DOHH2 (cell line): ENCODE results near the gene CNGB1.

Experiments
- H3F3A ChIP-seq: fragments of 200-600 bp; sonication (generic), shearing (Covaris generic); 2 replicates; pipeline ENCODE4 v1.6.0; 2016; ENCODE audit warnings: antibody characterized with exemption, mild to moderate bottlenecking; ENCODE audit not compliant: control insufficient read depth, insufficient read depth
- H3K27ac ChIP-seq: fragments of 200-600 bp; sonication (generic); 2 replicates; pipeline ENCODE4 v1.5.1; 2014; ENCODE audit warnings: low read depth, mild to moderate bottlenecking, low read length, moderate library complexity
- H3K27me3 ChIP-seq: fragments of 200-600 bp; sonication (generic); 2 replicates; pipeline ENCODE4 v1.6.1; 2014; ENCODE audit warnings: mild to moderate bottlenecking, low read length, mixed read lengths; ENCODE audit not compliant: control insufficient read depth
- H3K36me3 ChIP-seq: fragments of 200-600 bp; sonication (generic); 2 replicates; pipeline ENCODE4 v1.6.1; 2014; ENCODE audit warnings: mild to moderate bottlenecking, low read length, moderate library complexity, mixed read lengths; ENCODE audit not compliant: control insufficient read depth
- H3K4me1 ChIP-seq: fragments of 200-600 bp; sonication (generic); 2 replicates; pipeline ENCODE4 v1.6.1; 2014; ENCODE audit warnings: mild to moderate bottlenecking, low read length, mixed read lengths; ENCODE audit not compliant: control insufficient read depth
- H3K4me2 ChIP-seq: fragments of 200-600 bp; sonication (generic); 2 replicates; pipeline ENCODE4 v1.6.0; 2014; ENCODE audit warnings: mild to moderate bottlenecking, low read length, moderate library complexity
- H3K4me3 ChIP-seq: fragments of 200-600 bp; sonication (generic); 2 replicates; pipeline ENCODE4 v1.5.1; 2014; ENCODE audit warnings: mild to moderate bottlenecking, low read length, mixed read lengths
- H3K79me2 ChIP-seq: fragments of 200-600 bp; sonication (generic); 2 replicates; pipeline ENCODE4 v1.6.1; 2014; ENCODE audit warnings: mild to moderate bottlenecking, low read length, mixed read lengths; ENCODE audit not compliant: control insufficient read depth
- H3K9me2 ChIP-seq: fragments of 200-600 bp; sonication (generic); replicated peaks from 2 replicates; pipeline ENCODE4 v1.6.1; 2014; ENCODE audit warnings: mild to moderate bottlenecking, low read length, mixed read lengths; ENCODE audit not compliant: control insufficient read depth
- H3K9me3 ChIP-seq: fragments of 200-600 bp; sonication (generic); 2 replicates; pipeline ENCODE4 v1.6.1; 2014; ENCODE audit warnings: antibody characterized with exemption, low read length, mixed read lengths; ENCODE audit not compliant: control insufficient read depth, insufficient read depth
- H4K20me1 ChIP-seq: fragments of 200-600 bp; sonication (generic); 2 replicates; pipeline ENCODE4 v1.6.0; 2014; ENCODE audit warnings: low read depth, mild to moderate bottlenecking, antibody characterized with exemption, low read length, moderate library complexity; ENCODE audit not compliant: control insufficient read depth, insufficient read depth
- EZH2phosphoT487 ChIP-seq: fragments of 200-600 bp; sonication (generic); IDR thresholded peaks from 2 replicates; pipeline ENCODE4 v1.6.1; 2017; ENCODE audit warnings: borderline replicate concordance, mild to moderate bottlenecking, antibody characterized with exemption, low read length, moderate library complexity, mixed read lengths
- TF ChIP-seq, protein P1 (sequence below): fragments of 200-600 bp; sonication (generic); IDR thresholded peaks from one replicate; pipeline ENCODE4 v1.5.1; 2014; ENCODE audit warnings: antibody characterized with exemption, mild to moderate bottlenecking, low read depth, low read length; ENCODE audit not compliant: poor library complexity, severe bottlenecking

The CNGB1 gene

DNA sequence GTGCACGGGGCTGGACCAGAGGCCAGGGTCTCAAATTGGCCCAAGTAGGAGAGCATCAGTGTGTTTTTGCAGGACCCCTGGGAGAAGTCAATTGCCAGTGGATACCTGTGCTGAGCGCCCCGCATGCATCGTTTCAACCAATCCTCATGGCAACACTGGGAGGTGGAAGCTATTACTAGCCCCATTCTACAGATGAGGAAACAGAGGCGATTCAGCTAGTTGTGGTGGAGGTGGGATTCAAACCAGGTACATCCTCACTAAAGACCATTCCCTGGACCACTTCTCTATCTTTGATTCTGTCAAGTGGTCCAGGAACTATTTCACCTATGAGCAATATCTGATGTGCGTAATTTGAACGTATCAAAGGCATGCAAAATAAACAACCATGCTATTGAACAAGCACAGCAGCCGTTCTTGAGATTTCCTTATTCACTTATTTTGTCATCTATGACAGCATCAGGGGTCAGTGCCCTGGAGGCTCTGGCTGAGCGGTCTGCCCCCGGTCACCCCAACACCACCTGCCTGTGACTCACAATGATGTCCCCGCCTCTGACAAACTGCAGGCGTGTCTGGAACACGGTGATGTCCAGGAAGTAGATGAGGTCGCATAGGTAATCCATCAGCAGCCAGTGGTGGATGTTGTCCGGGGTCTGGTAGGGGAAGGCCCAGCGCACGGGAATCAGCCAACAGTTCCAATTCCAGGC lies 54.0 kb downstream of the CNGB1 start:
- no peaks in the 10 kb centered on the region for H3K79me2 ChIP-seq
- H3K4me1 ChIP-seq: no peaks in the 10 kb centered on the region
- H3K27me3 ChIP-seq: no peaks in the 10 kb centered on the region; the same call in 1 of the 2 replicates
- H4K20me1 ChIP-seq: no peaks in the 10 kb centered on the region
- H3K4me2 ChIP-seq: no peak overlapping the region
- no peaks in the 10 kb centered on the region for H3F3A ChIP-seq
- H3K9me3 ChIP-seq: no peaks in the 10 kb centered on the region
- no peak overlapping the region for H3K27ac ChIP-seq
- no peaks in the 10 kb centered on the region for H3K36me3 ChIP-seq
- no peak overlapping the region for H3K4me3 ChIP-seq
- no peak for TF ChIP-seq EZH2phosphoT487
- TF ChIP-seq, protein P1, sequence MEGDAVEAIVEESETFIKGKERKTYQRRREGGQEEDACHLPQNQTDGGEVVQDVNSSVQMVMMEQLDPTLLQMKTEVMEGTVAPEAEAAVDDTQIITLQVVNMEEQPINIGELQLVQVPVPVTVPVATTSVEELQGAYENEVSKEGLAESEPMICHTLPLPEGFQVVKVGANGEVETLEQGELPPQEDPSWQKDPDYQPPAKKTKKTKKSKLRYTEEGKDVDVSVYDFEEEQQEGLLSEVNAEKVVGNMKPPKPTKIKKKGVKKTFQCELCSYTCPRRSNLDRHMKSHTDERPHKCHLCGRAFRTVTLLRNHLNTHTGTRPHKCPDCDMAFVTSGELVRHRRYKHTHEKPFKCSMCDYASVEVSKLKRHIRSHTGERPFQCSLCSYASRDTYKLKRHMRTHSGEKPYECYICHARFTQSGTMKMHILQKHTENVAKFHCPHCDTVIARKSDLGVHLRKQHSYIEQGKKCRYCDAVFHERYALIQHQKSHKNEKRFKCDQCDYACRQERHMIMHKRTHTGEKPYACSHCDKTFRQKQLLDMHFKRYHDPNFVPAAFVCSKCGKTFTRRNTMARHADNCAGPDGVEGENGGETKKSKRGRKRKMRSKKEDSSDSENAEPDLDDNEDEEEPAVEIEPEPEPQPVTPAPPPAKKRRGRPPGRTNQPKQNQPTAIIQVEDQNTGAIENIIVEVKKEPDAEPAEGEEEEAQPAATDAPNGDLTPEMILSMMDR: no peak
- no peaks in the 10 kb centered on the region for H3K9me2 ChIP-seq

DNA sequence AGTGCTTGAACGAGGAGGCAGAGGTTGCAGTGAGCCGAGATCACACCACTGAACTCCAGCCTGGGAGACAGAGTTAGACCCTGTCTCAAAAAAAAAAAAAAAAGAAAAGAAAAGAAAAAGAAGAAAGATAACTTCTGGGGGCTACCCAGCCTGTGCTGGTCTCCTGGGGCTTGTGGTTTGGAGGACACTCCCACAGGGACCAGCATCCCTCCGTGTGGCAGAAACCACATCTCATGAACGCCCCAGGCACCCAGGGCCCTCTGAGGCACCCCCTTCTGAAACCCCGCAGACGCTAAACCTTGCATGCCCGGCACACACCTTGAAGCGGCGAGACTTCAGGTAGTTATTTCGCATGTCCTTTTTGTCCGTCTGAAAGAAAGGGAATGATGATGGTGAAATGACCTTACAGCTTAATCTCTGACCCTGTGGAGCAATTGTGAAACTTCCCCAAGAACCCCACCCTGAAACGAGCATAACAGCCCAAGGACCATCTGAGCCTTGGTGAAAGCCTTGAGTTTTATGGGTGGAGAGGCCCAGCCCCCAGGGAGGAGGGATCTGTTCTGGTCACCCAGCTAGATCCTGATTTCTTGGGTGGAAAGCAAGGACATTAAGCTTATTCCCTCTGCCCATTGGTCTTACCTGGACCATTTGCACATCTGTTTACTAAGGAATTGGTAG lies 55.0 kb downstream of the CNGB1 start:
- H3K27ac ChIP-seq: no peak overlapping the region
- H3K36me3 ChIP-seq: no peaks in the 10 kb centered on the region
- H3K9me2 ChIP-seq: no peaks in the 10 kb centered on the region
- H3K9me3 ChIP-seq: no peaks in the 10 kb centered on the region
- no peaks in the 10 kb centered on the region for H3K79me2 ChIP-seq
- H3K27me3 ChIP-seq: no peaks in the 10 kb centered on the region; the same call in 1 of the 2 replicates
- H3K4me1 ChIP-seq: no peaks in the 10 kb centered on the region
- no peak overlapping the region for H3K4me3 ChIP-seq
- no peaks in the 10 kb centered on the region for H4K20me1 ChIP-seq
- no peak for TF ChIP-seq EZH2phosphoT487
- TF ChIP-seq, protein P1: no peak
- no peak overlapping the region for H3K4me2 ChIP-seq
- no peaks in the 10 kb centered on the region for H3F3A ChIP-seq

DNA sequence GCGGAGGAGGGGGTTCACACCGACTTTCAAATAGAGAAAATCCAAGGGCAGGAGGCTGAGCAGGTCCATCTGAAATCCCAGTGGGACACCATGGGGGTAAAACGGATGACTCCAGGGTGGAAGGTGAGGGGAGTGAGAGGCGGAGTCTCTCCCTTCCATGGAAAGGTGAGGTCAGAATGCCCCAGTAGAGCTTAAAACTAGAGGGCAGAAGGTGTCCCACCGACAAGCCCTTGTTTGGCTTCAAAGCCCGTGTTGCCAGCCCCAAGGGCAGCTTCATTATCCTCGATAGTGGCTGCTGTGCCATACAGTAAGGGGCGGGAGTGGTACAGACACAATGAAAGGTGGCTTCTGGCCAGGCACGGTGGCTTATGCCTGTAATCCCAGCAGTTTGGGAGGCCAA lies 55.7 kb downstream of the CNGB1 start:
- Histone ChIP-seq H3K9me2 (no peaks in the 10 kb centered on the region), H3K27me3 (no peaks in the 10 kb centered on the region; the same call in 1 of the 2 replicates), H3K27ac (no peak overlapping the region), H3K36me3 (no peaks in the 10 kb centered on the region), H3K79me2 (no peaks in the 10 kb centered on the region), H3K4me2 (no peak overlapping the region), H4K20me1 (no peaks in the 10 kb centered on the region), H3K4me3 (no peak overlapping the region), H3K4me1 (no peaks in the 10 kb centered on the region), H3K9me3 (no peaks in the 10 kb centered on the region), H3F3A (no peaks in the 10 kb centered on the region)
- no peak for TF ChIP-seq EZH2phosphoT487
- TF ChIP-seq, protein P1: no peak
